ENCODE data around the gene KIF18B.

KIF18B gene

GRCh38 chr17:44983563-44983962, 36.0 kb upstream of the KIF18B start:
- Histone ChIP-seq H3K27me3 (ENCODE audit: insufficient read depth, poor library complexity, severe bottlenecking) (peaks cover 16% of the 10 kb centered on the region), H3K27ac (replicated peaks) (no peak overlapping the region), H3K4me3 (replicated peaks; ENCODE audit: insufficient read depth, low read length) (no peak overlapping the region)
- no peak for DNase-seq (ENCODE audit: low read depth in 1 of 2, low spot score in 1 of 2)
- TF ChIP-seq CTCF (IDR thresholded peaks at IDR 0.05; ENCODE audit: insufficient read depth, low read length) (no peak), REST (IDR thresholded peaks at IDR 0.05; ENCODE audit: insufficient replicate concordance, low read depth) (no peak), POLR2AphosphoS5 (IDR thresholded peaks at IDR 0.05; ENCODE audit: low read depth) (no peak), SPI1 (IDR thresholded peaks at IDR 0.05; ENCODE audit: borderline replicate concordance, low read depth) (no peak), GABPA (IDR thresholded peaks at IDR 0.05; ENCODE audit: low read depth) (no peak)

GRCh38 chr17:44982113-44982702, 34.6 kb upstream of the KIF18B start:
- H3K27ac ChIP-seq (replicated peaks): no peak overlapping the region
- no peak for DNase-seq (ENCODE audit: low read depth in 1 of 2, low spot score in 1 of 2)
- no peak overlapping the region for H3K4me3 ChIP-seq (replicated peaks; ENCODE audit: insufficient read depth, low read length)
- TF ChIP-seq CTCF (IDR thresholded peaks at IDR 0.05; ENCODE audit: insufficient read depth, low read length) (no peak), POLR2AphosphoS5 (IDR thresholded peaks at IDR 0.05; ENCODE audit: low read depth) (no peak), REST (IDR thresholded peaks at IDR 0.05; ENCODE audit: insufficient replicate concordance, low read depth) (no peak), SPI1 (IDR thresholded peaks at IDR 0.05; ENCODE audit: borderline replicate concordance, low read depth) (no peak), GABPA (IDR thresholded peaks at IDR 0.05; ENCODE audit: low read depth) (no peak)
- H3K27me3 ChIP-seq (ENCODE audit: insufficient read depth, poor library complexity, severe bottlenecking): peaks cover 10% of the 10 kb centered on the region

GRCh38 chr17:44981221-44981968, 33.8 kb upstream of the KIF18B start:
- no peak overlapping the region for H3K27ac ChIP-seq (replicated peaks)
- no peak for DNase-seq (ENCODE audit: low read depth in 1 of 2, low spot score in 1 of 2)
- H3K4me3 ChIP-seq (replicated peaks; ENCODE audit: insufficient read depth, low read length): no peak overlapping the region
- peaks cover 12% of the 10 kb centered on the region for H3K27me3 ChIP-seq (ENCODE audit: insufficient read depth, poor library complexity, severe bottlenecking)
- TF ChIP-seq REST (IDR thresholded peaks at IDR 0.05; ENCODE audit: insufficient replicate concordance, low read depth): no peak
- TF ChIP-seq POLR2AphosphoS5 (IDR thresholded peaks at IDR 0.05; ENCODE audit: low read depth): no peak
- TF ChIP-seq SPI1 (IDR thresholded peaks at IDR 0.05; ENCODE audit: borderline replicate concordance, low read depth): no peak
- no peak for TF ChIP-seq GABPA (IDR thresholded peaks at IDR 0.05; ENCODE audit: low read depth)
- no peak for TF ChIP-seq CTCF (IDR thresholded peaks at IDR 0.05; ENCODE audit: insufficient read depth, low read length)

Data from HL-60 (cell line).